Lower lobe of right lung (tissue), 2 donors: ENCODE measurements around the gene WWTR1. TPM values are rescaled to one million over a fixed set of nuclear protein-coding genes. Genes with fewer than 3 reads are reported as not detected.

Experiments used
- ATAC-seq, 2 donors: fragments of 200-7000 bp; cut with Tn5 transposase; one replicate each; pipeline ENCODE4 v1.9.1; 2020 to 2022; ENCODE audit warnings: mild to moderate bottlenecking in 2 of 2, moderate library complexity in 2 of 2
- DNase-seq: peaks from one replicate; pipeline ENCODE4 v3.0.0-alpha.2; 2020
- H3K27ac ChIP-seq: fragments of 200-600 bp; one replicate; pipeline ENCODE4 v1.8.0; 2022
- H3K27me3 ChIP-seq: fragments of 200-600 bp; one replicate; pipeline ENCODE4 v1.8.0; 2022; ENCODE audit warnings: low read depth
- H3K36me3 ChIP-seq: fragments of 200-600 bp; one replicate; pipeline ENCODE4 v1.8.0; 2022; ENCODE audit warnings: mild to moderate bottlenecking
- H3K4me1 ChIP-seq: fragments of 200-600 bp; one replicate; pipeline ENCODE4 v1.8.0; 2022
- H3K4me3 ChIP-seq: fragments of 200-600 bp; one replicate; pipeline ENCODE4 v1.8.0; 2022; ENCODE audit warnings: mild to moderate bottlenecking
- H3K9me3 ChIP-seq: fragments of 200-600 bp; one replicate; pipeline ENCODE4 v1.8.0; 2022
- CTCF ChIP-seq: fragments of 200-600 bp; IDR thresholded peaks from one replicate; pipeline ENCODE4 v1.8.0; 2022; ENCODE audit warnings: antibody characterized with exemption, mild to moderate bottlenecking
- intact Hi-C: fragments of 100-400 bp; cut with DNase I; formaldehyde crosslinking; loops from one replicate; pipeline ENCODE4 v1.11.0; 2022
- total RNA-seq: library from RNA; stranded (reverse); fragmentation: NEBNext Ultra II Directional; extraction: Animal tissue kit (Norgen Biotek cat#: 25700); gene quantifications from one replicate; pipeline ENCODE4 v1.2.1, GENCODE V29; 2021
- donor health status: DM: no; HTN: yes; CAD: no; lungs with severe emphysema.

Gene WWTR1
- total RNA-seq, 1 donor from 2014 or later, result 89.5 TPM

- intact Hi-C loops, result no loop called here
- Histone ChIP-seq H3K4me1 (peaks cover 59% of the 10 kb centered on the region), H3K36me3 (no peaks in the 10 kb centered on the region), H3K27ac (no peak overlapping the region), H3K4me3 (no peak overlapping the region), H3K9me3 (no peaks in the 10 kb centered on the region), H3K27me3 (no peaks in the 10 kb centered on the region)
- no peak for TF ChIP-seq CTCF
- DNase-seq (no peak), ATAC-seq (peak; percentile 7 to 67)
Measured at GRCh38 chr3:149623824-149624223, 34.0 kb downstream of the WWTR1 start.

GRCh38 chr3:149621218-149622005 lies 36.4 kb downstream of the WWTR1 start:
- H3K36me3 ChIP-seq, result no peaks in the 10 kb centered on the region
- H3K4me1 ChIP-seq, result peaks cover 62% of the 10 kb centered on the region
- intact Hi-C loops, result no loop called here
- DNase-seq (no peak), ATAC-seq (peak in 1 of 2 donors; percentile 37)
- H3K27ac ChIP-seq, result no peak overlapping the region
- no peaks in the 10 kb centered on the region for H3K27me3 ChIP-seq
- H3K4me3 ChIP-seq, result no peak overlapping the region
- H3K9me3 ChIP-seq, result no peaks in the 10 kb centered on the region
- no peak for TF ChIP-seq CTCF

GRCh38 chr3:149620291-149621020 lies 37.4 kb downstream of the WWTR1 start:
- ATAC-seq (no peak), DNase-seq (no peak)
- H3K27me3 ChIP-seq, result no peaks in the 10 kb centered on the region
- H3K9me3 ChIP-seq, result no peaks in the 10 kb centered on the region
- H3K4me1 ChIP-seq, result peaks cover 55% of the 10 kb centered on the region
- no peak overlapping the region for H3K4me3 ChIP-seq
- H3K36me3 ChIP-seq, result no peaks in the 10 kb centered on the region
- no peak overlapping the region for H3K27ac ChIP-seq
- TF ChIP-seq CTCF, result no peak
- intact Hi-C loops, result no loop called here

- TF ChIP-seq CTCF, result no peak
- intact Hi-C loops, result no loop called here
- no peaks in the 10 kb centered on the region for H3K27me3 ChIP-seq
- H3K36me3 ChIP-seq, result no peaks in the 10 kb centered on the region
- H3K4me3 ChIP-seq, result no peak overlapping the region
- no peaks in the 10 kb centered on the region for H3K9me3 ChIP-seq
- ATAC-seq (peak in 1 of 2 donors; percentile 18), DNase-seq (no peak)
- H3K4me1 ChIP-seq, result peaks cover 53% of the 10 kb centered on the region
- no peak overlapping the region for H3K27ac ChIP-seq
Measured at GRCh38 chr3:149619136-149619535, 38.7 kb downstream of the WWTR1 start.

GRCh38 chr3:149618151-149619123 lies 39.4 kb downstream of the WWTR1 start:
- Histone ChIP-seq H3K4me1 (peaks cover 53% of the 10 kb centered on the region), H3K27me3 (no peaks in the 10 kb centered on the region), H3K36me3 (no peaks in the 10 kb centered on the region), H3K4me3 (no peak overlapping the region), H3K9me3 (no peaks in the 10 kb centered on the region), H3K27ac (no peak overlapping the region)
- ATAC-seq (peak in 1 of 2 donors; percentile 16), DNase-seq (no peak)
- intact Hi-C loops, result no loop called here
- TF ChIP-seq CTCF, result no peak
